Kidney capillary endothelial cell (primary cell): ENCODE results near the gene SCFD2.
"Not testable (repeated sequence)": the region's sequence is repeated elsewhere in the genome, so short reads cannot be mapped to it uniquely, and the experiment has no call there.

Experiments used
- DNase-seq: peaks from one replicate; pipeline ENCODE4 v3.0.0-alpha.2; 2018; ENCODE audit warnings: low spot score

Gene SCFD2

DNA sequence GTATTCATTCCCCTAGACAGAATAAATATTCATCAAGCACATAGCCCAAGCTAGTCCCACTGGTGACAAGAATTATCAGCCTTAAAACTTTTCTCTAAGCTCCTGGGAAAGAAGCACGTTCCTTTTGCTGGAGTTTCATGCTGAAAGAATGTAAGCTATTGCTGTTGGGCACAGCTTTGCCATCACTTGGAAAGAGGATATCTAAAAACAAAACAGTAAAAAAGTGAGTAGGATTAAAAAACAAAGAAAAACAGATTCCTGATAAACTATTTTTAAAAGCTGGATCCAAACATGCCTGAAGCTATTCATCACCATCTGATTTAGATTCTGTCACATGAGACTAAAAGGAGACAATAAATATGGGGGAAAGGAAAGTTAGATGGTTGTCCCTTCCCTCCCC lies 176.8 kb downstream of the SCFD2 start:
- no peak for DNase-seq

DNA sequence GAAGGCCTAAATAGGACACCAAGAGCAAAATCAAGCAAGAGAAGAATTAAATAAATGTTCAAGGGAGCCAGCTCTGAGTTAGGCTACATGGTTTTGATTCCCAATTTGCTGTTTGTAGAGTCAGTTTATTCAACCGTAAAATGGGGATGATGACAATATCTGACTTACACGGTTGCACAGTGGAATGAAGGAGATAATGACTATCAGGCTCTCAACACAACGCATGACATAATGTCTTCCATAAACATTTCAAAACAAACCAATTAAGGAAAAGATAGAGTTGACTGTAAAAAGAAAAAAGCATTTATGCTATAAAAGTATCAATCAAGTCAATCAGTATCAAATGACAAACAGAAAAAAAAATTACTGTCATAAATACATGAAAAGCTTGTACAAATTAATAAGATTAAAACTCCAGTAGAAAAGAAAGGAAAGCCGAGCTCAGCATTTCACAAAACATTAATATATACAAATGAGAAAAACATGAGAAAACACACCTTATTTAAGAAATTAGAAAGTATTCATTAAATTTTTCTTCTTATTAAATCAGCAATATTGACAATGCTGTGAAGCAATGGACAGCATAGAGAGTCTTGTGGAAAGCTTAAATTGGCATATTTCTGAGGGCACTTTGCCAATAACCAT lies 179.0 kb downstream of the SCFD2 start:
- DNase-seq, result no peak

DNA sequence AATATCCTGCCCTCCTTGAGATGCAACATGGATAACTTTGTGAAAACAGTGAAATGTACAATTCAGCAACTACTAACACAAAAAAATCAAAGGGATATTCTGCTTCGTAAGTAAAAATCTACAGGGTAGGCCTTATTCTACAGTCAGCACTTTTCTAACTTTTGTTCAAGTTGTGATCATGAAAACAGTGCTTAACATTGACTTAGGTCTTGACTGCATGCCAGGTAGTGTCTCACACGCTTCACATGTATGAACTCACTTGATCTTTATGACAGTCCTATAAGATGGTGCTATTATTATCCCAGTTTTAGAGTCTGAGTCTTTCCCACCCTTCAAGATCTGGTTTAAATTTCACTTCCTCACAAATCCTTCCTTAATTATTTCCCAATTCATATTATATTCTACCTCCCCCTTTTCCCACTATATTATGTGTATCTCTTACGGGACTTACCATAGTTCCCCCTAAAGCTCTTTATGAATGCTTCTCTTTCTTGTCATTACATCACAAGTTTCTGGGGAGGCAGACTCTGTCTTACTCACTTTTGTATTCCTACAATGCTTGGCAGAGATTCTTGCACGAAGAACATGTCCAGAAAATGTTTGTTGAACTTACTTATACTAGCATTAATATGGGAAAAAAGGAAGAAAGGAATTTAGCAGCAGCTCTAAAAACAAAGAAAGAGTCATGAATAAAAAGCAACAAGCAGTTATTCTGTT lies 179.8 kb downstream of the SCFD2 start:
- no peak for DNase-seq

DNA sequence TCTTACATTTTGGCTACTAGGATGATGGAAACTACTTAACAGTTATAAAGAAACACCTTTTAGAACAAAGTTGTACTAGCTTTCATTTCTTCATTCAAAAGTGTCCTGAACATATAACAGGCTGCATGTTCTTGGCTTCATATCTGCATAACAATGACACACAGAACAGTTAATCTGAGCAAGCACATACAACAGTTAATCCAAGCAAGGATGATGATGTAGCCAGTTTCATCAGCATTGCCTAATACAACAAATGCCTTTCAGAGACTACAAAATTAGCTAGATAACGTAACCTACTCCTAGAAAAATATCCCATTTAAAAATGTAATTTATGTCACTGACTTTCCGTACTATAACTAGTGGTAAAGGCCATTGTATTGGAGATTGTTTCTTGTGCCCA lies 182.1 kb downstream of the SCFD2 start:
- no peak for DNase-seq

DNA sequence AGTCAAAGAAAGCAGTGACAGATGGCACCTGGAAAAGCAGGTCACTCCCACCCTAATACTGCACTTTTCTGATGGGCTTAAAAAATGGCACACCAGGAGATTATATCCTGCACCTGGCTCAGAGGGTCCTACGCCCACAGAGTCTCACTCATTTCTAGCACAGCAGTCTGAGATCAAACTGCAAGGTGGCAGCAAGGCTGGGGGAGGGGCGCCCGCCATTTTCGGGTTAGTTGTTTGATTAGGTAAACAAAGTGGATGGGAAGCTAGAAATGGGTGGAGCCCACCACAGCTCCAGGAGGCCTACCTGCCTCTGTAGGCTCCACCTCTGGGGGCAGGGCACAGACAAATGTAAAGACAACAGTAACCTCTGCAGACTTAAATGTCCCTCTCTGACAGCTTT lies 188.1 kb downstream of the SCFD2 start:
- not testable (repeated sequence) for DNase-seq

DNA sequence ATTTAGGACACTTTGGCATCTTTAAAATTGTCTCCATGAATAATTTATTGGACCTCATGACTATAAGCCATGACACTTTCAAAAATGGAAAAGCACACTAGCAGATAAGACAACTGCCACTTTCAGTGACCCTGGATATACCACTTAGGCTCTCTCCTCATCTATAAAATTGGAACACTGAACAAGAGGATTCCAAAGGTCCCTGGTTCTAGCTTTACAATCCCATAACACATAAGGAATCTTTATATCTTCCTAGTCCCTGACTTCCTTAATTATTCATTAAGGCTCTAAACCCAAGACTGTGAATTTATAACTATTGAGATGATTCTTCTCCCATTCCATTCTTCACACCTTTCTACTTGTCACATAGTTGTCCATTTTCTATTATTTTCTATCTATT lies 190.2 kb downstream of the SCFD2 start:
- DNase-seq, result no peak

DNA sequence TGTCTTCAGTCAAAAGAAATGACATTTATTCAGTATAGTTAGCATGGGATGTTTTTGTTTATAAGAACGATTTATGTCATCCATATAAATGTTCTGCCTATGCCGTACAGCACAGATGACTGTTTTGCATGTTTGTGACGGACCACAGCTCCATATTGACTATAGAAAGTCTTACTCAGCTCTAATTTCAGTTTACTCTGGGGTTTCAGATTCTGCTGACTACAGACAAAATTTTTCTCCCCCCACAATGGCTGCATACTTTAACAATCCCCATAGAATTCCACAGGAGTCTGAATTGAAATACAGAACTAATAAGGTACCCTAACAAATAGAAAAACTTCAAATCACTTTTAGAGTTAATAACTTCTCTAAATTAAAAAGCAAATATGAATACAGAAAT lies 191.0 kb downstream of the SCFD2 start:
- DNase-seq, result no peak

DNA sequence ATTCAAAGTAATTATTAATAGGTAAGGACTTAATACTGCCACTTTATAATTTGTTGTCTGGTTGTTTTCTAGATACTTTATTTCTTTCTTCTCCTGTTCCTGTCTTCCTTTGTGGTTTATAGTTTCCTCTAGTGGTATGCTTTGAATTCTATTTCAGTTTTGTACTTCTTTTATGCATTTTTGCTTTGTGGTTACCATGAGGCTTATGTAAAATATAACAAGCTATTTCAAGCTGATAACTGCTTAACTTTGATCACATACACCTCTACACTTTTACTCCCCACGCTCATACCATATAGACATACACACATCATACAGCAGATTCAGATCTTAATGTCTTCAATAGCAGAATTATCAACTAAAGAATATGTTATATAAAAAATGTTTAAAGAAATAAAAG lies 192.3 kb downstream of the SCFD2 start:
- DNase-seq, result no peak

DNA sequence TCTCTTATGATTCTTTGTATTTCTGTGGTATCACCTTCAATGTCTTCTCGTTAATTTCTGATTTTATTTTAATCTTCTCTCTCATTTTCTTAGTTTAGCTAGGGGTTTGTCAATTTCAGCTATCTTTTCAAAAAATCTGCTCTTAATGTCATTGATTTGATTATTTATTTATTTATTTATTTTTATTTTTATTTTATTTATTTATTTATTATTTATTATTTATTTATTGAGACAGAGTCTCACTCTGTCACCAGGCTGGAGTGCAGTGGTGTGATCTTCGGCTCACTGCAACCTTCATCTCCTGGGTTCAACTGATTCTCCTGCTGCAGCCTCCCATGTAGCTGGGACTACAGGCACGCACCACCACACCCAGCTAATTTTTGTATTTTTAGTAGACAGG lies 194.1 kb downstream of the SCFD2 start:
- no peak for DNase-seq

DNA sequence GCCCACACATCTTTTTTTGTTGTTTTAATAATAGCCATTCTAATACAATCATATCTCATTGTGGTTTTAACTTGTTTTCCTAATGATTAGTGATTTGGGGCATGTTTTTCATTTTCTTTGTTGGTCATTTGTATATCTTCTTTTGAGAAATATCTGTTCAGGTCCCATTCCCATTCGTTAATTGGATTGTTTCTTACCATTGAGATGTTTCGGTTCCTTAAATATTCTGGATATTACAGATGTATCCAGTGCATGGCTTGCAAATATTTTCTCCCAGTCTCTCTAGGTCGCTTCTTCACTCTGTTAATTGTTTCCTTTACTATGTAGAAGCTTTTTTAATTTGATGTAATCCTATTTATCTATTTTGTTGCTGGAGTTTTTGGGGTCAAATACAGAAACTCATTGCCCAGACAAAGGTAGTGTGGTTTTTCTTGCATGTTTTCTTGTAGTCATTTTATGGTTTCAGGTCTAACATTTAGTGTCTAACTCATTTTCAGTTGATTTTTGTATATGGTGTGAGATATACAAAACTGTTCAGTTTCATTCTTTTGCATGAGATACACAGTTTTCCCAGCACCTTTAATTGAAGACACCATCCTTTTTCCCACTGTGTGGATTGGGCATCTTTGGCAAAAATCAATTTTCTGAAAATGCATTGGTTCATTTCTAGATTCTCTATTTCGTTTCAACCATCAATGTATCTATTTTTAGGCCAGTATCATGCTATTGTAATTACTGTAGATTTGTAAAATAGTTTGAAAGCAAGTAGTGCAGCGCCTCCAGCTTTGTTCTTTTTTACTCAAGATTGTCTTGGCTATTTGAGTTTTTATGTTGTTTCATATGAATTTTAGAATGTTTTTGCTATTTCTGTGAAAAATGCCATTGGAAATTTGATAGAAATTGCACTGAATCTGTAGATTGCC lies 195.9 kb downstream of the SCFD2 start:
- DNase-seq, result no peak

DNA sequence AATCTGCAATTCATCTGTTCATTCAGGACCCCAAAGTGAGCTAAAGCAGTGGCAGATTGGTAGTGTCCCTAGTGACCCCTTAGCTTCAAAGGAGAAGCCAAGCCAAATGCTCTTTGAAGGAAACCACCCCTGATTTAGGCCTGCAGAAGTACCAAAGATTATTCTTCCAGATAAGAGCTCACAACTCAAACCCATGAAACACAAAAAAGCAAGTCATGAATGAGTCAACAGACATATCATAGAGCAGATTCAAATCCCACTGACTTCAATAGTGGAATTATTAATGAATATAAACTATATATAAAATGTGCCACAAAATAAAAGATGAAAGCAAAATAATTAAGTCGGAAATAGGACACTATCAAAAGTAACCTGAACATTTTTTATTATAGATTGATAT lies 197.6 kb downstream of the SCFD2 start:
- DNase-seq, result no peak

DNA sequence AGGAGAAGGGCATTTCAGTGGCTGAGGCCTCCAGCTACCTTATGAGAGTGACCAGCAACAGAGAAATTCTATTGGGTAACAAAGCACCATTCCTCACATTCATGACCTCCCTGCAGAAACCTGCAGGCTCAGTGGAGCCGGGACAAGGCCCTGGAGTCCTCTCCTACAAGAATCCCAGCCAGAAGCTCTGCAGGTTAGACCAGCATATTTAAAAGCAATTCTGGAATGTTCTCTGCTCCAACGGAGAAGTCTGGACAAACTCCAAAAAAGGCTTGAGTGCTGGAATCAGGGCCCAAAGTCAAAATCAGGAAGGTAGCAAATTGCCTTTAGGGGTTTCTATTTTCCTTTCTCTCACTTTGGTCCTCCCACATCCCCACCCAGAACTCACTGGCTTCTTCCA lies 202.9 kb downstream of the SCFD2 start:
- DNase-seq, result no peak

DNA sequence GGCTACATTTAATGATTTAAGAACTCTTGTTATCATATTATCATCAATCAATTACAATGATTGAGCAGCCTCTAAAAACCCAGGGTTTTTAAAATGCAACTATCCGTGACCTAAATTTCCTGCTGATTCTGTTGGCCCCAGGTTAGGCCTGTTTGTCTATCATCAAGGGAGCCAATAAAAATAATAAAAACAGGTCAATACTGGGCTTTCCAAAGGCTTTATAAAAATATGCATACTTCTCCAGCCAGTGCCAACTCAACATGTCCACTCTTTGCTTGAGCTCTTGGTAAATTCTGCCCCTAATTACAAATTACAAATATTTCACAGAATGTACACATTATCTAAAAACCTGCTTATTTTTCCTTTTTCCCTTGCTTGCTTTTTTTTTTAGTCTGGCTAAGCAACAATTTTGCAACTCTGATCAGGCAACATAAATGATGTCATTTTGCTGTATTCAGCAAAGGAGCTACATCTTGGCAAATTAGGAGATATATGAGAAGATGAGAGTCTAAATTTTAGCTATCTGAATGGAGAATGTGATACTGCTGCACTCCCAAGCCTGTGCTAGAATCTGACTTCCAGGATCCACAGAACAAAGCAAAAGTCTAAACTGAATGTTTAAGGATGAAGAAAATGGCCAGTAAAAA lies 204.0 kb downstream of the SCFD2 start:
- DNase-seq, result no peak

DNA sequence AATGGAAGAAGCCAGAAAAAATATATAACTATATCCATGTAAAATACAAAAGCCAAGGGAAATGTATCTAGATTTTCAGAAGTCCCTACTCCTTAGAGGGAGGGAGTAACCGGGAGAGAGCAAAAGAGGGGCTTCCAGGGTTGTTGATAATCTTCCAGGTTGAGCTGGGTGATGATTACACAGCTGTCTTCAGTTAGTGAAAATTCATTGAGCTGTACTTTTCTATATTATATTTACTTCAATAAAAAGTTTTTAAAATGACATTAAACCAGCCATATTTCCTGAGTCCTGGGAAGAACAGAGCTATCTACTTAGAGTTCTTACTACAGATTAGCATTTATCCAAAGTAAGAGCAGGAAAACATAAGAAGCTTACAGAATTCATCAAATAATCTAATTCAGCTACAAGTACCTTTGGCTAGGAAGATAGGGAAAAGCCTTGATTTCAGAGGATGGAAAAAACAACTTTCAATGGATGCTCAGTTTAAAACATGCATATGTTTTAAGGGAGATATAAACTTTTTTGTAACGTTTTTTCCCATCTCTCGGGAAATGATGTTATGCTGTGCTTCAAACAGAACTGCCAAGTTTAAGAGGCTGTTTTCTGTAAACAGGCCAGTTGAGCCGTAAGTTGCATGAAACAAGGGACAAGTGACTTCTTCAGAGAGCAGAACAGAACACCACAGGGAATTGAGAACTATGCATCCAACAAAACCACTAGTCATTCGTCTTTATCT lies 204.6 kb downstream of the SCFD2 start:
- no peak for DNase-seq

DNA sequence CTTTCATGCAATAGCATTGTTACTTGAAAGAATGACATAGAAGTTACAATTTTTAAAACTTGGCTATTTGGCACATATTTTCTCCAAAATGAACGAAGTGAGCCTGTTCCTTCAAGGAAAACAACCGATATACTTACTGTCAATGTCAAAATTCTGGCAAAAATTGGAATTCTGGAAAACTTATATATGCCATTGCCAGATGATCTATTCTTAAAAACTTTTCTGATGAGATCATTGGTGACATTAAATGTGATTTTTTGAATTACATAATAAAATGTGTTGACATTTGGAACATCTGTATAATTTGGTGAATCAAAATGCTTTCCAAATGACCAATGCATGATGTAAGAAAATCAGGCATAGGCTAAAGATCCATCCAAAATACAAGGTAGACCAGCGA lies 209.0 kb downstream of the SCFD2 start:
- DNase-seq, result no peak

DNA sequence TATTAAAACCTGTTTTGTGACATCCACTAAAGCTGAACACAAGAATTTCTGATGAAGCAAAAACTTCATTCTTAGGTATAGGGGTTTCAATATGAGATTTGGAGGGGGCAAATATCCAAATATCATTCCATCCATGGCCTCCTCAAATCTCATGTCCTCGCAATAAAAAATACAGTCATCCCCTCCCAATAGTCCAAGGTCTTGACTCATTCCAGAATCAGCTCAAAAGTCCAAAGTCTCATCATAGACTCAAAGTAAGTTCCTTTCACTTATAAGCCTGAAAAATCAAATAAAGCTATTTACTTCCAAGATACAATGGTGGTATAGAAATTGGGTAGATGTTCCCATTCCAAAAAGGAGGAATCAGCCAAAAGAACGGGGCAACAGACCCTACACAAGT lies 213.4 kb downstream of the SCFD2 start:
- no peak for DNase-seq

DNA sequence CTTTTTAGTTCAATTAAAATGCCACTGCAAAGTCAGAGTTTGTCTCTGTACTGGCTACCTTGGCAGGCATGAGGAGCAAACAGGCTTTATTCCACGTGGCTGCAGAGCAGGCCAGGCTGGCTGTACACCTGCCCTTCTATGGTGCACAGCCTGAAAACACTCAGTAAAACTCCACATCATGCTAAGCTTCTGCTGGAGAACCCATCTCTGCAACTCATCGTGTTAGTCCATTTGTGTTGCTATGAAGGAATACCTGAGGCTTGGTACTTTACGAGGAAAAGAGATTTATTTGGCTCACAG lies 214.4 kb downstream of the SCFD2 start:
- DNase-seq, result no peak

DNA sequence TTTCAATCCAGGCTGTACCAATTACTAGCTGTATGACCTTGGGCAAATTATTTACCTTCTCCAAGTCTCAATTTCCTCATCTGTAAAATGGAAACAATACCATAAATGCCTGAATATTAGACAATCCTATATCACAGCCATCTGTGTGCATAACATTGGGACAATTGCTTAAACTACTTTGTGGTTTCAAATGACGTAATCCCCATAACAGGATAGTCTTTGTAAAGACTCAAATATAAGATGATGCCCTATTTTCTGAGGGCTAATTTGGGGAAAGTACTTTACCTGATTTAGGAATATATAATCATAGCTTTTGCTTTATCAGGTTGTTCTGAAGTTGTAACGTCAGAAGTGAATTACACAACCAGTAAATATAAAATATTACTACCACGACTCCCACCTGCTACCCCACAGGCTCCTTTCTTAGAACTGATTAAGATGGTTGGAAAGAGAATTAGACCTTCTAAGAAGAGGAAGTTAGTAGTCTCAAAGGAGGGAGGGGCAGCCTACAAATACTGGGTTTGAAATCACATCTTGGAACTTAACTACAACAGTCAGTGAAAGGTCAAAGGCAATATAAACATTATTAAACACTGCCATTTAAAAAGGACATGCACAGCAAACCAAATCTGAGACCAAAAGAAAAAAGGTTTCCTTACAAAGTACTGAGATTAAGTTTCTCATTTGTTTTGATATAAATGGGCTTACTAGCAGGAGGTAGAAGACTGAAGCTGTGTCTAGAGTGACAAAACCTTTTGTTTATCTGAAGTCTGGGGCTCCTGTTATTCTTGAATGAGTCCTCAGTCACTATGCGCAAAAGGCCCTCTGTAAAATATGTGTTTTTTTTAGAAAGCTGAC lies 215.0 kb downstream of the SCFD2 start:
- no peak for DNase-seq

DNA sequence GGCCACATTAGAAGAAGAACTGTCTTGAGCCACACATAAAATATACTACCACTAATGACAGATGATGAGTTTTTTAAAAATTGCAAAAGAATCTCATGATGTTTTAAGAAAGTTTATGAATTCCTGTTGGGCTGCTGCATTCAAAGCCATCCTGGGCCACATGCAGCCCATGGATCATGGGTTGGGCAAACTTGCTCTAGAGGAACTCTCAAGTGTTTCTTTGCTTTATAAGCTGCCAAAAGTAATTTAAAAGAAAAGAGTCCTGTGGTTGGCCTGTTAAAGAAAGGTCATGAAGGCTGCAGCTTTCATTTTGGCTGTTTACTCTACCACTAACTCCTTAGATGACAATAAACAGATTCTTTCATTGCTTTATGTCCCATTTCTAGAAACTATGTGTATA lies 218.2 kb downstream of the SCFD2 start:
- no peak for DNase-seq

DNA sequence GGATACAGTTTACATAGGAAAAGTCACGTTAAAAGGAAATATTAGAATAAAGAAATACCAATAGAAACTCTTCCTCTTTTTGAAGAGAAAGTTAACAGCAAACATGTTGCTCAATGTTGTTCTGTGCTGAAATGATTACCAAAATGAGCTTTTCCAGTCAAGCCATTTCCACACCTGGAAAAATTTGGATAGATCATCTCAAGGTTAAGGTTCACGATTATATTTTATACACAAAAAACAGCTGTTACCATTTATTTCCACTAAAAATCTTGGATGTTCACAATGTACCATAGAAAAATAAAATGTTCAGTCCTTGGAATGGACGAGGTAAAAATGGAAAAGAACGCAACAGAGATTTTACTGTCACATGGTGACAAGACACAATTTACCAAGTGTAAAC lies 218.7 kb downstream of the SCFD2 start:
- no peak for DNase-seq

DNA sequence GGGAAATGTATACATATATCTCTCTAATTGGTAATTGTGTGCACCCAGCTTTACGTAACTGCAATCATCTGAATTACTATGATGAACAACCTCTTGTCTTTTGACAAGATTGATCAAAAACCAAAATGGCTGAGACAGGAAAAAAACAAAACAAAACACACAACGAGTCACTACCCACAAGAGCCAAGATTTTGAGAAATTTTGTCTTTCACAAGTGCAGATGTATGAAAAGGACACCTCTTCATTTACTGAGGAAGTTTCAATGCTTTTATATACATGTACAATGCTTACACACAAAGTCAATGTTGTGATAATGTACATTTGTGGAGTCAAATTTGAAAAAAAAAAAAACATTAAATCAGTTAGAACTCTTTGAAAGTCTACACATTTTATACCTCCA lies 224.6 kb downstream of the SCFD2 start:
- no peak for DNase-seq
